Activated T-helper 17 cell treated with anti-CD3 and anti-CD28 coated beads, Interleukin-2, amount 50 U/mL, for 72 hours (primary cell): ENCODE results near the gene CDKN2A. TPM values are rescaled to one million over a fixed set of nuclear protein-coding genes. Genes with fewer than 3 reads are reported as not detected.
A peak's percentile ranks its signal among the peaks of the same experiment; 100 is the strongest.

ENCODE experiments used
- ATAC-seq: fragments of 150-1000 bp; cut with Tn5 transposase; replicated peaks from 2 replicates; pipeline ENCODE4 v1.10.0; 2021; ENCODE audit warnings: mild to moderate bottlenecking, moderate library complexity
- H3K27ac Mint-ChIP-seq: one replicate; pipeline ENCODE4 v1.8.0; 2022; ENCODE audit warnings: mixed read lengths
- H3K27me3 Mint-ChIP-seq: one replicate; pipeline ENCODE4 v1.8.0; 2022; ENCODE audit warnings: mixed read lengths
- H3K36me3 Mint-ChIP-seq: one replicate; pipeline ENCODE4 v1.8.0; 2022; ENCODE audit warnings: low read depth, mild to moderate bottlenecking, mixed read lengths
- H3K4me1 Mint-ChIP-seq: one replicate; pipeline ENCODE4 v1.8.0; 2022; ENCODE audit warnings: mixed read lengths
- H3K4me3 Mint-ChIP-seq: one replicate; pipeline ENCODE4 v1.8.0; 2022; ENCODE audit warnings: mild to moderate bottlenecking, mixed read lengths
- H3K9me3 Mint-ChIP-seq: one replicate; pipeline ENCODE4 v1.8.0; 2022; ENCODE audit warnings: mixed read lengths
- total RNA-seq, 2 donors: library from RNA; stranded (reverse); gene quantifications; one replicate each; pipeline ENCODE4 v1.2.3, GENCODE V29; 2022

Gene CDKN2A
- total RNA-seq, 2 donors from 2014 or later: 4.7 to 6.4 TPM

DNA sequence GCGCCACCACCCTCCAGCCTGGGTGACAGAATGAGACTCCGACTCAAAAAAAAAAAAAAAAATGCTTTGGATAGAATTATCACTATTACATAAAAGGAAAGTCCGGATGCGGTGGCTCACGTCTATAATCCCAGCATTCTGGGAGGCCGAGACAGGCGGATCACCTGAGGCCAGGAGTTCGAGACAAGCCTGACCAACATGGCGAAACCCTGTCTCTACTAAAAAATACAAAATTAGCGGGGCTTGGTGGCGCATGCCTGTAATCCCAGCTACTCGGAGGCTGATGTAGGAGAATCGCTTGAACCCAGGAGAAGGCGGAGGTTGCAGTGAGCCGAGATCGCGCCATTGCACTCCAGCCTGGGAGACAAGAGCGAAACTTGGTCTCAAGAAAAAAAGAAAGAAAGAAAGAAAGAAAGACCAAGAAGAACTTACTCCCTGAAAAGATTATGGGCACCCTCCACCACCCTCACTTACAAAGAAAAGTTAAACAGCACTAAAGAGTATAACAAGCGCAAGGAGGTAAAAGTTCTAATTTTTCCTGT, 17.8 kb downstream of the CDKN2A start:
- ATAC-seq: no peak
- H3K27ac Mint-ChIP-seq: no peak overlapping the region
- H3K9me3 Mint-ChIP-seq: no peaks in the 10 kb centered on the region
- peaks cover 22% of the 10 kb centered on the region for H3K36me3 Mint-ChIP-seq
- H3K4me1 Mint-ChIP-seq: peaks cover 7% of the 10 kb centered on the region
- H3K27me3 Mint-ChIP-seq: peaks cover 74% of the 10 kb centered on the region
- H3K4me3 Mint-ChIP-seq: no peak overlapping the region

DNA sequence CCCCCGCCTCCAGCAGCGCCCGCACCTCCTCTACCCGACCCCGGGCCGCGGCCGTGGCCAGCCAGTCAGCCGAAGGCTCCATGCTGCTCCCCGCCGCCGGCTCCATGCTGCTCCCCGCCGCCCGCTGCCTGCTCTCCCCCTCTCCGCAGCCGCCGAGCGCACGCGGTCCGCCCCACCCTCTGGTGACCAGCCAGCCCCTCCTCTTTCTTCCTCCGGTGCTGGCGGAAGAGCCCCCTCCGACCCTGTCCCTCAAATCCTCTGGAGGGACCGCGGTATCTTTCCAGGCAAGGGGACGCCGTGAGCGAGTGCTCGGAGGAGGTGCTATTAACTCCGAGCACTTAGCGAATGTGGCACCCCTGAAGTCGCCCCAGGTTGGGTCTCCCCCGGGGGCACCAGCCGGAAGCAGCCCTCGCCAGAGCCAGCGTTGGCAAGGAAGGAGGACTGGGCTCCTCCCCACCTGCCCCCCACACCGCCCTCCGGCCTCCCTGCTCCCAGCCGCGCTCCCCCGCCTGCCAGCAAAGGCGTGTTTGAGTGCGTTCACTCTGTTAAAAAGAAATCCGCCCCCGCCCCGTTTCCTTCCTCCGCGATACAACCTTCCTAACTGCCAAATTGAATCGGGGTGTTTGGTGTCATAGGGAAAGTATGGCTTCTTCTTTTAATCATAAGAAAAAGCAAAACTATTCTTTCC, 19.3 kb downstream of the CDKN2A start:
- Mint-ChIP-seq H3K27ac (no peak overlapping the region), H3K36me3 (peaks cover 34% of the 10 kb centered on the region), H3K9me3 (no peaks in the 10 kb centered on the region), H3K4me1 (peaks cover 14% of the 10 kb centered on the region), H3K4me3 (peak overlapping the region; percentile 71), H3K27me3 (peaks cover 80% of the 10 kb centered on the region)
- ATAC-seq: peak; percentile 73

DNA sequence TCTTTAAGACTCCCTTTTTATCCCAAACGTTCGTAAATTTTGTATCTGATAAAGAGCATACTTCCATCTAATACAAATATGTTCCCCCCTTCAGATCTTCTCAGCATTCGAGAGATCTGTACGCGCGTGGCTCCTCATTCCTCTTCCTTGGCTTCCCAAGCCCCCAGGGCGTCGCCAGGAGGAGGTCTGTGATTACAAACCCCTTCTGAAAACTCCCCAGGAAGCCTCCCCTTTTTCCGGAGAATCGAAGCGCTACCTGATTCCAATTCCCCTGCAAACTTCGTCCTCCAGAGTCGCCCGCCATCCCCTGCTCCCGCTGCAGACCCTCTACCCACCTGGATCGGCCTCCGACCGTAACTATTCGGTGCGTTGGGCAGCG, 19.9 kb downstream of the CDKN2A start:
- Mint-ChIP-seq H3K9me3 (no peaks in the 10 kb centered on the region), H3K4me1 (peaks cover 16% of the 10 kb centered on the region), H3K4me3 (peak overlapping the region; percentile 71), H3K27ac (no peak overlapping the region), H3K27me3 (peaks cover 81% of the 10 kb centered on the region), H3K36me3 (peaks cover 39% of the 10 kb centered on the region)
- ATAC-seq: no peak

DNA sequence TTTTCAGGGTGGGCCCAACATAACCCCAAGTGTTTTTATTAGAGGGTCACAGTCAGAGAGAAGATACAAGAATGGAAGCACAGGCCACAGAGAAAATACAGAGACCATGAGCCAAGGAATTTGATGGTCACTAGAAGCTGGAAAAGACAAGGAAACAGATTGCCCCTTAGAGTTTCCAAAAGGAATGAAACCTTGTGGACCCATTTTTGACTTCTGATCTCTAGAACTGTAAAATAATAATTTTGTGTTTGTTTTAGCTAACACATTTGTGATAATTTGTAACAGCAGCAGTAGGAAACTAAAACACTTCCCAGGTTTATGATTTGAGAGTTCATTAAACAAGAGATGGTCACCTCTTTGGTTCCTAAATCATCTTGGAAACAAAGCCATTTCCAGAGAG, 21.8 kb downstream of the CDKN2A start:
- peaks cover 22% of the 10 kb centered on the region for H3K4me1 Mint-ChIP-seq
- H3K36me3 Mint-ChIP-seq: peaks cover 49% of the 10 kb centered on the region
- H3K4me3 Mint-ChIP-seq: no peak overlapping the region
- ATAC-seq: no peak
- peaks cover 85% of the 10 kb centered on the region for H3K27me3 Mint-ChIP-seq
- H3K9me3 Mint-ChIP-seq: peaks cover 8% of the 10 kb centered on the region
- H3K27ac Mint-ChIP-seq: no peak overlapping the region

DNA sequence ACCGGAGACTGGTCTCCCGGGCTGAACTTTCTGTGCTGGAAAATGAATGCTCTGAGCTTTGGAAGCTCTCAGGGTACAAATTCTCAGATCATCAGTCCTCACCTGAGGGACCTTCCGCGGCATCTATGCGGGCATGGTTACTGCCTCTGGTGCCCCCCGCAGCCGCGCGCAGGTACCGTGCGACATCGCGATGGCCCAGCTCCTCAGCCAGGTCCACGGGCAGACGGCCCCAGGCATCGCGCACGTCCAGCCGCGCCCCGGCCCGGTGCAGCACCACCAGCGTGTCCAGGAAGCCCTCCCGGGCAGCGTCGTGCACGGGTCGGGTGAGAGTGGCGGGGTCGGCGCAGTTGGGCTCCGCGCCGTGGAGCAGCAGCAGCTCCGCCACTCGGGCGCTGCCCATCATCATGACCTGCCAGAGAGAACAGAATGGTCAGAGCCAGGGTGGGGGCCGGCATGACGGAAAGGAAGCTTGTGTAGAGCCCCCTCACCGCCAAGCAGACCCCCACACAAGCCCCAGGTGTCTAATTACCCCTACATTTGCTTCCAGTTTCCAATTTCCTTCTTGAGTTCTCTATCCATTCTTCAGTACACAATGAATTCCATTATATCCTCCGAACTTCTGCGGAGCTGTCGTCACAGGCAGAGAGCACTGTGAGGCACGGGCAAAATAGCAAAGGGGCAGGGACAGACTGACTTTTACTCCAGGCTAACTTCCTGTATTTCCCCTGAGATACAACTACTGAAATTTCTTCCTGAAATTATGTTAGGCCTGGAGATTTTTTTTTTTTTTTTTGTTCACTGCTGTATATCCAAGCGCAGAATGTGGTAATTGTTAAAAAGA, 23.2 kb downstream of the CDKN2A start:
- H3K27ac Mint-ChIP-seq: no peak overlapping the region
- H3K4me3 Mint-ChIP-seq: no peak overlapping the region
- peaks cover 24% of the 10 kb centered on the region for H3K4me1 Mint-ChIP-seq
- peaks cover 11% of the 10 kb centered on the region for H3K9me3 Mint-ChIP-seq
- ATAC-seq: no peak
- peaks cover 90% of the 10 kb centered on the region for H3K27me3 Mint-ChIP-seq
- peaks cover 55% of the 10 kb centered on the region for H3K36me3 Mint-ChIP-seq

DNA sequence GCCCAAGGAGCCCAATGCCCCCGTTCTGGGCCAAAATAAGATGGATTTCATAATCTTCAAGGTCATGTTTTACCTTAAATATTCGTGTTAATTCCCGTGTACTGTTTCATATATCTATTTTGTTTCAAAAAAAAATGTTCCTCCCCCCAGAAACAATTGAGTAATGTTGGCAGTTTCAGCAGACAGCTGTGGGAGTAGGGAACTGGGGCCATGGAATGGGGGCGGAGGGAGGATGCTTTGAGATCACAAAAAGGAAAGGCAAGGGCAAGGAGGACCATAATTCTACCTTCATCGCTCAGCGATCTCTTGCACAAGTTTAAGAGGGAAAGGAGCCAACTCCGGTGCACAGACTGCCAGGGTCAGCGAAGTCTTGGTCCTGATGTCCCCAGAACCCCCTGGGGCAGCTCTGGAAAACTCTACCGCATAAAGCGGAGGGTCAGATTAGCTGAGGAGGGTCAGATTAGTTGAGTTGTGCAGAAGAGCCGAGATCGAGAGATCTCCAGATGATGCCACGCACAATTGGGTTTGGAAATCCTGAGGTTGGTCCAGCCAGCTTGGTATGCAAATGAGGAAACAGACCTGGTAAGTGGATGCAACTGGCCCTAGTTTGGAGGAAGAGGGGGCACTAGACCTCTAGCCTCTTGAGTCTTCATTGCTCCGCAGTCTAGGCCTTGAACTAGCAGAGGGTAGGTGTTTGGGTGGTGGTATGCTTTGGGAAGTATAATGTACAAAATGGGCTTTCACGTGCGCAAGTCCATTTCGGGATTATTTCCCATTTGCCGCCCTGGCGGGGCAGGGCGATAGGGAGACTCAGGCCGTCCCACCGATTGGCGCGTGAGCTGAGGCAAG, 24.0 kb downstream of the CDKN2A start:
- no peak for ATAC-seq
- no peak overlapping the region for H3K27ac Mint-ChIP-seq
- peaks cover 11% of the 10 kb centered on the region for H3K9me3 Mint-ChIP-seq
- H3K36me3 Mint-ChIP-seq: peaks cover 52% of the 10 kb centered on the region
- peaks cover 90% of the 10 kb centered on the region for H3K27me3 Mint-ChIP-seq
- H3K4me3 Mint-ChIP-seq: no peak overlapping the region
- H3K4me1 Mint-ChIP-seq: peaks cover 31% of the 10 kb centered on the region

DNA sequence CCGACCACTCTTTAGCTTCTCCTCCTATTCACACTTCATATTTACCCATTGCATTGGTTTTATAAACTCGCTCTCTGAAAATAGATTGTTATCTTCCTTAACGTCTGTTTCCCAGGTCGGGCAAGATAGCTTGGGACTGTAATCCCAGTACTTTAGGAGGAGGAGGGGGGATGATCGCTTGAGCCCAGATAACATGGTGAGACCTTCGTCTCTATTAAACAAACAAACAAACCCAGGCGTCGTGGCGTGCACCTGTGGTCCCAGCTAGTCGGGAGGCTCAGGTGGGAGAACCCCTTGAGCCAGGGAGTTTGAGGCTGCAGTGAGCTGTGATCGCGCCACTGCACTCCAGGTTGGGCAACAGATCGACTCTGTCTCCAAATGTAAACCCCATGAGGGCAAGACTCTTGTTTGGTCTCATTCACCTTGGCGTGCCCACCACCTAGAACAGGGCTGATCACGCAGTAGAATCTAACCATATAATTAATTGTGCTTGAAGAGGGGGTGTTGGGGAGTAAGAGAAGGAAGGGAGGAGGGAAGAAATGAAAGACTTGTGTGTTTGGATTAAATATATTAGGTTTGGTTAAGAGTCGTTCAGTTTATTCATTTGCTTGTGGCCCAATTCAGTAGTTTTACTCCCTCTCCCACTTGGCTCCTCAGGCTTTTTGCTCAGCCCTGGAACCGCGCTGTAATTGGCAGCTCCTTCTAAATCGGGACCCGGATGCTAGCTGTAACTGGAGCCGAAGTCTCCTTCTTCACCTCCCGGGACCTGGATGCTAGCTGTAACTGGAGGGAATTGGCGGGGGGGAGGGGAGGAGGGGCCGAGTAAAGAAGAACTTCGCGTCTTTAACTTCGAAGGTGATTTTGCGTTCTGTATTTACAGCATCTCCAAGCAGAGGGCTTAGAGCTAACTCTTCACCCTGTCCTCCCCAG, 24.9 kb downstream of the CDKN2A start:
- Mint-ChIP-seq H3K4me1 (peaks cover 26% of the 10 kb centered on the region), H3K27ac (peak overlapping the region; percentile 20)

DNA sequence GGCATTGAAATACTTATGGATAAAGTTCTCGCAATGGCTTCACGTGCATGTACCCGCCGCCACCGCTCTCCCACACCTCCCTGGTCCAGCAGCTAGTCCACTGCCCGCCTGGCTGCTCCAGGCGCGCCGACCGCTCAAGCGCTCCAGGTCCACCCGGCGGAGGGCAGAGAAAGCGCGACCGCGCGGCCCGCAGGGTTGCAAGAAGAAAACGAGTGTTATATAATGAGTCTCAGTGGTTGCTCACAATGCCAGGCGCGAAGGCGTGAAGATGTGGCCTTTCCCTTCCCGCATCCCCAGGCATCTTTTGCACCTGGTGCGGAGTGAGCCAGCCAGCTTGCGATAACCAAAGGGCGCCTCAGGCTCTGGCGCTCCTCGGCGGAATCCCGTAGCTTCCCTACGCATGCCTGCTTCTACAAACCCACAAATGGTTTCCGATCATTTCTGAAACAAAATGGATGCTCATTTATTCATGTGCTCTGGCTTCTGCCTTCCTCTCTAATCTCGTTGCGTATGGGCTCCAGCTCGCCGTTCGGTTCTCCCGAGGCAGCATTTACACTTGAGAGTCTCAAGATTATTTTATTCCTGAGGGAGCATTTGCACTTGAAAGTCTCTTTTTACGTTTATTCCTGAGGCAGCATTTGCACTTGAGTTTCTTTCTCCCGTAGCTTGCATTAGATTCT, 25.7 kb downstream of the CDKN2A start:
- H3K4me3 Mint-ChIP-seq: peak overlapping the region; percentile 40
- H3K9me3 Mint-ChIP-seq: peaks cover 11% of the 10 kb centered on the region
- peaks cover 83% of the 10 kb centered on the region for H3K27me3 Mint-ChIP-seq
- ATAC-seq: no peak
- peak overlapping the region; percentile 20 for H3K27ac Mint-ChIP-seq
- peaks cover 43% of the 10 kb centered on the region for H3K36me3 Mint-ChIP-seq
- peaks cover 24% of the 10 kb centered on the region for H3K4me1 Mint-ChIP-seq

More for the DNA sequence above, 24.9 kb downstream of the CDKN2A start:
- Mint-ChIP-seq H3K9me3 (peaks cover 11% of the 10 kb centered on the region), H3K36me3 (peaks cover 43% of the 10 kb centered on the region), H3K27me3 (peaks cover 83% of the 10 kb centered on the region), H3K4me3 (peak overlapping the region; percentile 40)
- ATAC-seq: no peak

DNA sequence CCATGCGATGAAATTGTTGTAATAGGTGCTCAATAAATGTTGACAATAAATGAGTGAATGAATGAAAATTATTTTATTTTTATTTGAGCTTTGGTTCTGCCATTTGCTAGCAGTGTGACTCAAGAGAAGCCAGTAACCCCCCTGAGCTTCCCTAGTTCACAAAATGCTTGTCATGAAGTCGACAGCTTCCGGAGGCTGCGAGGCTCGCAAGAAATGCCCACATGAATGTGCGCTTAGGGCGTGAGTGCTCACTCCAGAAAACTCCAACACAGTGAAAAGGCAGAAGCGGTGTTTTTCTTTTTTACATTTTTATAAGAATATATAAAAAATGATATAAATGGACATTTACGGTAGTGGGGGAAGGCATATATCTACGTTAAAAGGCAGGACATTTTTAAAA, 26.5 kb downstream of the CDKN2A start:
- Mint-ChIP-seq H3K27me3 (peaks cover 86% of the 10 kb centered on the region), H3K4me3 (no peak overlapping the region), H3K27ac (no peak overlapping the region), H3K4me1 (peaks cover 24% of the 10 kb centered on the region), H3K36me3 (peaks cover 45% of the 10 kb centered on the region), H3K9me3 (peaks cover 11% of the 10 kb centered on the region)
- no peak for ATAC-seq

DNA sequence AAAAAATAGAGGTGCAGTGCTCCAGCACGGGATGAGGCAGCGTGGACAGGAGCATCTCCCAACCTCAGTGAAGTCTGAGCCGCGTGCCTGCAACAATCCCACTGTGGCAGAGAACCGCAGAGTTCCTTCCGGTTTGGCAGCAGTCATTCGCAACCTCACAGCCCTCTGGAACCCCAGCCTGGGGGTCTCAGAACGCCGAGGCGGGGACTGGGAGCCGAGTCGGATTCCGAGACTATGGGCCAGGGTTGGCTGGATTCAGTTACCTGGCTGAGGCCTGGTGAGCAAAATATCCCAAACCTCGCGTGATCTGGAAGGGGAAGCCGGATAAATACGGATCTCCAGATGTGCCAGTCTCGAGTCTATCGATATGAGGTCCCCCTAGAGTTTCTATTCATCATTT, 27.0 kb downstream of the CDKN2A start:
- peaks cover 86% of the 10 kb centered on the region for H3K27me3 Mint-ChIP-seq
- no peak overlapping the region for H3K4me3 Mint-ChIP-seq
- peaks cover 40% of the 10 kb centered on the region for H3K36me3 Mint-ChIP-seq
- peaks cover 11% of the 10 kb centered on the region for H3K9me3 Mint-ChIP-seq
- ATAC-seq: no peak
- no peak overlapping the region for H3K27ac Mint-ChIP-seq
- peaks cover 24% of the 10 kb centered on the region for H3K4me1 Mint-ChIP-seq

DNA sequence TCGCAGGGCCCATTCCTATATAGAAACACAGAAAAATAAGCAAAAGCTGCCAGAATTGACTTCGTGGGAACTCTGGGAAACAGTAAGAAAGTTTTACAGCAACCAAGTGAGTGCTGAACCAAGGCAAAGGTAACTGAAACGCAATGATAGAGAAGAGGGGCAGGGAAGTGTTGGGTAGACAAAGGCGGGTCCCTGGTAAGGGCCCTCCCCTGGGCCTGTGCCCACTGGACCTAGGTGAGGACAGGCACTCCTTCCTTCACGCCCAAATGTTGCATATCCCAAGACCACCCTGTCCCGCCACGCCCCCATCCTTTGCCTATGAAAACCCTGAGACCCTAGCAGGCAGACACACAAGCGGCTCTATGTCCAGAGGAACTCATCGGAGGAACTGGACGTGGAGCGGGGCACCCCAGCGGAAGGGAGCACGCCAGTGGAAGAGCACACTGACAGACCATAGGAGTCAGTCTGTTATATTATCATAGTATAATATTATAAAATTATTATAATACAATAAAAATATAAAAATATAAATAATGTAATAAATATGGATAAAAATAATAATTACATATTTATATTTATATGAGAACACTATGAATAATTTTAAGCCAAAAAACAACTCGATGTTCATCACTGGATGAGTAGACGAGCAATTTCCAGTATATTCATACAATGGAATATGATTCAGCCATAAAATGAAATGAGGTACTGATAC, 27.9 kb downstream of the CDKN2A start:
- peak overlapping the region; percentile 63 for H3K4me3 Mint-ChIP-seq
- ATAC-seq: no peak
- H3K36me3 Mint-ChIP-seq: peaks cover 38% of the 10 kb centered on the region
- H3K9me3 Mint-ChIP-seq: peaks cover 11% of the 10 kb centered on the region
- H3K27ac Mint-ChIP-seq: no peak overlapping the region
- peaks cover 23% of the 10 kb centered on the region for H3K4me1 Mint-ChIP-seq
- H3K27me3 Mint-ChIP-seq: peaks cover 84% of the 10 kb centered on the region

DNA sequence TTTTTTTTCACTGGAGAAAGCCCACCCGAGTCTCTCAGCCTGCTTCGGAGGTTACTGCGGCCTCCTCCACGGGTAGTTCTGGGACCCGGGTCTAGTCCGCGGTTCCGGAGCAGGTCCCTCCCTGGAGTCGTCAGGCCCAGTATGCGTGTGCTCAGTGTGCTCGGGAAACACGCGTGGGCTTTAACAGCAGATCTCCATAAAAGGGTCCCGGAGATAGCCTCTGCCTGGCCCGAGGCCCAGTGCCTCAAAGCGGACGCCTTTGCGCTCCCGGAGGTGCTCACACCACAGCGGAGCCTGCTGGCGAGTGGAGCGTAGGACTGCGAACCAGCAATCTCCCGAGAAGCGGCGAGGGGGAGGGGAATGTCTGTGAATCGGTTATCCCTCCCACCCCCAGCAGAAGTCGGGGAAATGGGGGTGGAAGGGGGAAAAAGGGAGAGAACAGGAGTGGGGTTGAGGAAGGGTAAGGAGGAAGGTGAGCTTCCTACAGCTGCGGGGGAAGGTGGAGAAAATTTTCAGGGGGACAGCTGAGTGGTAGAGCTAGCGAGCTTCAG, 28.7 kb downstream of the CDKN2A start:
- ATAC-seq: peak; percentile 79
- Mint-ChIP-seq H3K4me3 (peak overlapping the region; percentile 63), H3K27ac (peak overlapping the region; percentile 19), H3K27me3 (peaks cover 83% of the 10 kb centered on the region), H3K9me3 (peaks cover 11% of the 10 kb centered on the region), H3K36me3 (peaks cover 33% of the 10 kb centered on the region), H3K4me1 (peaks cover 20% of the 10 kb centered on the region)
